ENCODE data around the gene MIPEP.

DNA sequence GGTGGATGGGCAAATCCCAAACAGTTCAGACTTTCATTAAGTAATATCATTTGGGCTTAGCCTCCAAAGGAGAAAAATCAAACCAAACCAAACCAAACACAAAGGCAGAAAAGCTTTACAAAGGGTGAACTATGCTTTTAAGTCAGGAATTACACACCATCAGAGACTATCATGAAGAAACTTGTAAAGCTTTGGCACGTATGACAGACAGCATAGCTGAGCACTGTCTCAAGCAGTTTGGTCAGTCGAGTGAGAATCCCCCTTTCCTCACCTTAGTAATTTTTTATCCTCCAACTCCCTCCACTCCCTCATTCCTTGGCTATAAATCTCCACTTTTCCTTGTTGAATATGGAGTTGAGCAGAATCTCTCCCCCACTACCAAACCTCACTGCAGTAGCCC lies 72.1 kb downstream of the MIPEP start:
- TF ChIP-seq, protein P1, sequence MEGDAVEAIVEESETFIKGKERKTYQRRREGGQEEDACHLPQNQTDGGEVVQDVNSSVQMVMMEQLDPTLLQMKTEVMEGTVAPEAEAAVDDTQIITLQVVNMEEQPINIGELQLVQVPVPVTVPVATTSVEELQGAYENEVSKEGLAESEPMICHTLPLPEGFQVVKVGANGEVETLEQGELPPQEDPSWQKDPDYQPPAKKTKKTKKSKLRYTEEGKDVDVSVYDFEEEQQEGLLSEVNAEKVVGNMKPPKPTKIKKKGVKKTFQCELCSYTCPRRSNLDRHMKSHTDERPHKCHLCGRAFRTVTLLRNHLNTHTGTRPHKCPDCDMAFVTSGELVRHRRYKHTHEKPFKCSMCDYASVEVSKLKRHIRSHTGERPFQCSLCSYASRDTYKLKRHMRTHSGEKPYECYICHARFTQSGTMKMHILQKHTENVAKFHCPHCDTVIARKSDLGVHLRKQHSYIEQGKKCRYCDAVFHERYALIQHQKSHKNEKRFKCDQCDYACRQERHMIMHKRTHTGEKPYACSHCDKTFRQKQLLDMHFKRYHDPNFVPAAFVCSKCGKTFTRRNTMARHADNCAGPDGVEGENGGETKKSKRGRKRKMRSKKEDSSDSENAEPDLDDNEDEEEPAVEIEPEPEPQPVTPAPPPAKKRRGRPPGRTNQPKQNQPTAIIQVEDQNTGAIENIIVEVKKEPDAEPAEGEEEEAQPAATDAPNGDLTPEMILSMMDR (IDR thresholded peaks at IDR 0.05) = no peak
- TF ChIP-seq EP300 (IDR thresholded peaks at IDR 0.05) (no peak), POLR2AphosphoS5 (IDR thresholded peaks at IDR 0.05) (no peak)
